HepG2 (cell line): ENCODE measurements around the gene CCDC142. TPM values are rescaled to one million over a fixed set of nuclear protein-coding genes. Genes with fewer than 3 reads are reported as not detected.
A peak's percentile ranks its signal among the peaks of the same experiment; 100 is the strongest.

ENCODE experiments used
- CBX2 ChIP-seq, 2 experiments: fragments of 200-600 bp in 1 of 2; sonication (generic); formaldehyde crosslinking in 1 of 2; IDR thresholded peaks; 2 replicates each; pipeline versions ENCODE4 v1.7.0 to v1.8.1; 2018 to 2022; ENCODE audit warnings: low read depth in 2 of 2, low read length in 1 of 2, mild to moderate bottlenecking in 1 of 2, missing genetic modification reagents in 1 of 2
- E2F5 ChIP-seq: sonication (generic); formaldehyde crosslinking; conservative IDR thresholded peaks from 2 replicates; pipeline ENCODE4 v1.4.0; 2020; ENCODE audit warnings: missing genetic modification reagents
- HBP1 ChIP-seq: IDR thresholded peaks from 2 replicates; pipeline ENCODE4 v1.6.1; 2016; ENCODE audit warnings: low read depth, control low read depth
- HMG20B ChIP-seq: conservative IDR thresholded peaks from 2 replicates; pipeline ENCODE4 v1.6.1; 2016; ENCODE audit warnings: missing genetic modification reagents, missing compliant biosample characterization
- NFRKB ChIP-seq: fragments of 450-650 bp; IDR thresholded peaks from 2 replicates; pipeline ENCODE4 v1.6.1; 2017
- SAFB2 ChIP-seq: sonication (generic); formaldehyde crosslinking; IDR thresholded peaks from 2 replicates; pipeline ENCODE4 v1.5.1; 2020; ENCODE audit warnings: missing genetic modification reagents, low read depth, mild to moderate bottlenecking, borderline replicate concordance
- TARDBP ChIP-seq: sonication (generic); formaldehyde crosslinking; IDR thresholded peaks from 2 replicates; pipeline ENCODE4 v1.8.0; 2022; ENCODE audit warnings: mild to moderate bottlenecking, missing genetic modification reagents
- TFE3 ChIP-seq: IDR thresholded peaks from 2 replicates; pipeline ENCODE4 v1.6.1; 2016
- THYN1 ChIP-seq: sonication (generic); formaldehyde crosslinking; IDR thresholded peaks from 2 replicates; pipeline ENCODE4 v1.8.1; 2023; ENCODE audit warnings: low read depth, mild to moderate bottlenecking, moderate library complexity, missing genetic modification reagents, borderline replicate concordance
- ZBTB34 ChIP-seq: sonication (generic); formaldehyde crosslinking; IDR thresholded peaks from 2 replicates; pipeline ENCODE4 v1.8.0; 2022; ENCODE audit warnings: mild to moderate bottlenecking, missing genetic modification reagents
- ZNF253 ChIP-seq: sonication (generic); formaldehyde crosslinking; IDR thresholded peaks from 2 replicates; pipeline ENCODE4 v1.8.0; 2022; ENCODE audit warnings: mild to moderate bottlenecking, missing genetic modification reagents, borderline replicate concordance
- ZNF275 ChIP-seq: sonication (generic); formaldehyde crosslinking; IDR thresholded peaks from 2 replicates; pipeline ENCODE4 v1.8.0; 2022; ENCODE audit warnings: missing genetic modification reagents, mild to moderate bottlenecking, inconsistent platforms, borderline replicate concordance
- ZNF562 ChIP-seq: sonication (generic); formaldehyde crosslinking; IDR thresholded peaks from 2 replicates; pipeline ENCODE4 v1.8.0; 2022; ENCODE audit warnings: missing genetic modification reagents, borderline replicate concordance
- ZNF639 ChIP-seq: conservative IDR thresholded peaks from 2 replicates; pipeline ENCODE4 v1.6.1; 2018; ENCODE audit warnings: missing genetic modification reagents
- ZNF652 ChIP-seq: IDR thresholded peaks from 2 replicates; pipeline ENCODE4 v1.6.1; 2016; ENCODE audit warnings: low read depth, borderline replicate concordance
- ZNF710 ChIP-seq: sonication (generic); formaldehyde crosslinking; IDR thresholded peaks from 2 replicates; pipeline ENCODE4 v1.5.0; 2020; ENCODE audit warnings: mild to moderate bottlenecking, missing genetic modification reagents, borderline replicate concordance
- polyA plus RNA-seq, 8 experiments: library from polyadenylated mRNA; depleted of rRNA in 3 of 8; stranded (reverse) in 7 of 8; unstranded in 1 of 8; fragments of >200 nt; fragmentation: Illumina TruSeq in 4 of 8; extraction: Trizol in 4 of 8; gene quantifications; 2 replicates each; pipeline versions ENCODE4 v1.2.1 to v1.2.3, GENCODE V29; 2011 to 2016; ENCODE audit warnings: low read depth in 4 of 8, missing spikeins in 1 of 8, mixed read lengths in 1 of 8; ENCODE audit not compliant: insufficient read depth in 1 of 8
- total RNA-seq, 5 experiments: library from RNA; depleted of rRNA; stranded (reverse); fragments of >200 nt; fragmentation: Illumina TruSeq; extraction: Trizol; gene quantifications; 2 replicates each; pipeline ENCODE4 v1.2.3, GENCODE V29; 2016; ENCODE audit warnings: low read depth in 1 of 5

Gene CCDC142
- total and polyA plus RNA-seq, 2 of the 13 experiments (the other 11 are each of a cell fraction or from before 2014, with no cell fraction given), result 14.7 to 30.4 TPM

GRCh38 chr2:74529357-74530238 is 46.8 kb upstream of the CCDC142 start, which contains the start of the genes AUP1 and HTRA2 (continued):
- TF ChIP-seq ZNF639 (CRISPR knock-in tag) (peak; percentile 86), TFE3 (CRISPR knock-in tag) (peak; percentile 51; the same call in 1 of the 2 replicates), CBX2 (IDR thresholded peaks at IDR 0.05; ENCODE audit: low read depth, low read length) (no peak), CBX2 (CRISPR knock-in tag; IDR thresholded peaks at IDR 0.05; ENCODE audit: low read depth) (no peak), ZNF275 (CRISPR knock-in tag) (peak; percentile 90), NFRKB (no peak; the same call in 1 of the 2 replicates), THYN1 (no peak), ZBTB34 (CRISPR knock-in tag) (no peak; the same call in 1 of the 2 replicates), ZNF652 (CRISPR knock-in tag) (no peak; the same call in 1 of the 2 replicates), ZNF253 (no peak), HMG20B (CRISPR knock-in tag) (peak; percentile 15; the same call in 1 of the 2 replicates), SAFB2 (CRISPR knock-in tag) (peak; percentile 14; the same call in 1 of the 2 replicates), ZNF562 (CRISPR knock-in tag) (no peak), ZNF710 (CRISPR knock-in tag) (peak; percentile 80), HBP1 (CRISPR knock-in tag) (peak; percentile 69; the same call in 1 of the 2 replicates), TARDBP (CRISPR knock-in tag) (peak; percentile 98), E2F5 (CRISPR knock-in tag) (0 out of 2 replicates have a peak, but pooled peaks have one; percentile 36)
